Right lobe of liver (tissue), 6 donors: Measurements from ENCODE around the gene MT1E. TPM values are rescaled to one million over a fixed set of nuclear protein-coding genes. Genes with fewer than 3 reads are reported as not detected.
A peak's percentile ranks its signal among the peaks of the same experiment; 100 is the strongest.
"Not testable (repeated sequence)": the region's sequence is repeated elsewhere in the genome, so short reads cannot be mapped to it uniquely, and the experiment has no call there.

Experiments used
- ATAC-seq, 4 donors: fragments of 200-7000 bp; cut with Tn5 transposase; one replicate each; pipeline ENCODE4 v1.9.1; 2020; ENCODE audit warnings: mild to moderate bottlenecking in 4 of 4, moderate library complexity in 4 of 4
- DNase-seq, 3 donors: peaks; one replicate each; pipeline ENCODE4 v3.0.0-alpha.2; 2020
- H3K27ac ChIP-seq, 3 donors: fragments of 200-600 bp; one replicate each; pipeline ENCODE4 v1.8.0; 2022
- H3K27me3 ChIP-seq, 2 donors: fragments of 200-600 bp; one replicate each; pipeline ENCODE4 v1.8.0; 2022
- H3K36me3 ChIP-seq, 4 donors: fragments of 200-600 bp; sonication (generic) in 1 of 4; one replicate each; pipeline versions ENCODE4 v1.5.1 to v1.8.0; 2017 to 2022; ENCODE audit warnings: control low read depth in 1 of 4
- H3K4me1 ChIP-seq, 4 donors: fragments of 200-600 bp; sonication (generic) in 1 of 4; one replicate each; pipeline versions ENCODE4 v1.5.1 to v1.8.0; 2017 to 2022; ENCODE audit warnings: control low read depth in 1 of 4
- H3K4me3 ChIP-seq, 3 donors: fragments of 200-600 bp; one replicate each; pipeline ENCODE4 v1.8.0; 2022
- H3K9me3 ChIP-seq, 4 donors: fragments of 200-600 bp; sonication (generic) in 1 of 4; one replicate each; pipeline versions ENCODE4 v1.5.1 to v1.8.0; 2017 to 2022; ENCODE audit warnings: control low read depth in 1 of 4
- POLR2A ChIP-seq: fragments of 450-650 bp; IDR thresholded peaks from one replicate; pipeline ENCODE4 v1.6.1; 2017; ENCODE audit warnings: antibody characterized with exemption, mild to moderate bottlenecking
- WGBS: methylation state at CpG from one replicate; pipeline ENCODE4 v1.1.6; 2018; ENCODE audit warnings: low coverage, low lambda C conversion rate; ENCODE audit not compliant: insufficient coverage; ENCODE audit errors: missing lambda C conversion rate; 5-methylcytosine and 5-hydroxymethylcytosine counted together
- intact Hi-C, 2 donors: fragments of 100-400 bp; cut with DNase I; formaldehyde crosslinking; loops; one replicate each; pipeline versions ENCODE4 v1.11.2 to v1.14.1; 2022
- total RNA-seq, 6 experiments: library from RNA; depleted of rRNA in 2 of 6; stranded (reverse); fragments of >200 nt in 2 of 6; fragmentation: NEBNext Ultra II Directional in 3 of 6; extraction: Animal tissue kit (Norgen Biotek cat#: 25700) in 3 of 6; gene quantifications; one replicate each; pipeline versions ENCODE4 v1.1.0 to v1.2.4, GENCODE V29; 2016 to 2023
- TF ChIP-seq, protein P1 (sequence below), 4 donors: fragments of 200-600 bp in 3 of 4; fragments of 450-650 bp in 1 of 4; IDR thresholded peaks; one replicate each; pipeline versions ENCODE4 v1.5.1 to v1.8.0; 2016 to 2022; ENCODE audit warnings: antibody characterized with exemption in 4 of 4, mild to moderate bottlenecking in 2 of 4
- donor health status: DM: no; HTN: yes; CAD: no.
- donor health status: DM: no; HTN: no; CAD: no.
- donor health status: DM: no; HTN: no; CAD: no.
- donor health status: DM: no; HTN: yes; CAD: no.
- donor health status: DM: no; HTN: yes; CAD: no.

The MT1E gene
- total RNA-seq, 6 experiments from 2014 or later = 403 to 1,748 (median 691) TPM

DNA sequence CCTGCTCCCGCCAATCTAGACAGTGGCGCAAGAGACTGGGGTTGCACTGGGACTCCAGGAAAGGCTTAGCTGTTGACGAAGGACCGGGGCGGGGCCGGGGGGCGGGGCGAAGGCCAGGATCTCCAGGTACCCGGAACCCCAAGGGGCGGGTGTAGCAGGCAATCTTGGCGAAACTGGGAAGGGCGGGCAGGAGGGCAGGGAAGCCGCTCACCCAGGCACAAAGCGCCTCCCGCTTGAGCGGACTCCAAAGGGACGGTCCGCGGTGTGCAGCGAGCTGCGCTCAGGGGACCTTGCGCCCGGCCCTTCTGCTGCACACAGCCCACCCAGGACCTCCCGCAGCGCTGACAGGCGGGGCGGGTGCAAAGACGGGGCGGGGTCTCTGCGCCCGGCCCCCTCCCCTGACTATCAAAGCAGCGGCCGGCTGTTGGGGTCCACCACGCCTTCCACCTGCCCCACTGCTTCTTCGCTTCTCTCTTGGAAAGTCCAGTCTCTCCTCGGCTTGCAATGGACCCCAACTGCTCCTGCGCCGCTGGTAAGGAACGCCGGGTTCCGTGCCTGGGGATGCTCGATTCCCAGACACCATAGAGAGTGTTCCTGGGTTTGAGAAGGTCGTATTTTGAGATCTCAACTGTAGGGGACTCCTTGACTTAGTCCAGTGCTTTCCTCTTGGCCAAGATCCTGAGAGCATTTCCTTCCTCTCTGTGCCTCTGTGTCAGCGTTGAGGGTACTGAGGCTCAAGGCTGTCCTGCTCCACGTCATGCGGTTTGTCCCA is 32.2 kb downstream of the MT1E start, which contains the start of gene MT1F:
TSS of gene MT1F (plus strand) at position 405 of the 772 bp plus-strand sequence. CDS start at position 505, 100 bp downstream.
- DNase-seq (peak; percentile 92 to 99 (median 98)), ATAC-seq (peak; percentile 86 to 93 (median 90))
- Histone ChIP-seq H3K27me3 (no peaks in the 10 kb centered on the region), H3K36me3 (peaks cover 0 to 13% (median 0%) of the 10 kb centered on the region in 4 donors), H3K9me3 (no peaks in the 10 kb centered on the region), H3K27ac (peak within 1 kb of the TSS; percentile 63 to 91 (median 67)), H3K4me3 (peak within 1 kb of the TSS; percentile 58 to 78 (median 61)), H3K4me1 (peaks cover 0 to 8% (median 1%) of the 10 kb centered on the region in 4 donors)
- TF ChIP-seq, protein P1, sequence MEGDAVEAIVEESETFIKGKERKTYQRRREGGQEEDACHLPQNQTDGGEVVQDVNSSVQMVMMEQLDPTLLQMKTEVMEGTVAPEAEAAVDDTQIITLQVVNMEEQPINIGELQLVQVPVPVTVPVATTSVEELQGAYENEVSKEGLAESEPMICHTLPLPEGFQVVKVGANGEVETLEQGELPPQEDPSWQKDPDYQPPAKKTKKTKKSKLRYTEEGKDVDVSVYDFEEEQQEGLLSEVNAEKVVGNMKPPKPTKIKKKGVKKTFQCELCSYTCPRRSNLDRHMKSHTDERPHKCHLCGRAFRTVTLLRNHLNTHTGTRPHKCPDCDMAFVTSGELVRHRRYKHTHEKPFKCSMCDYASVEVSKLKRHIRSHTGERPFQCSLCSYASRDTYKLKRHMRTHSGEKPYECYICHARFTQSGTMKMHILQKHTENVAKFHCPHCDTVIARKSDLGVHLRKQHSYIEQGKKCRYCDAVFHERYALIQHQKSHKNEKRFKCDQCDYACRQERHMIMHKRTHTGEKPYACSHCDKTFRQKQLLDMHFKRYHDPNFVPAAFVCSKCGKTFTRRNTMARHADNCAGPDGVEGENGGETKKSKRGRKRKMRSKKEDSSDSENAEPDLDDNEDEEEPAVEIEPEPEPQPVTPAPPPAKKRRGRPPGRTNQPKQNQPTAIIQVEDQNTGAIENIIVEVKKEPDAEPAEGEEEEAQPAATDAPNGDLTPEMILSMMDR (IDR thresholded peaks at IDR 0.05) = no peak
- TF ChIP-seq POLR2A = peak; percentile 64
- intact Hi-C loops = no loop called here
- 2% methylated on average over 19 of the region's 46 CpGs for WGBS

DNA sequence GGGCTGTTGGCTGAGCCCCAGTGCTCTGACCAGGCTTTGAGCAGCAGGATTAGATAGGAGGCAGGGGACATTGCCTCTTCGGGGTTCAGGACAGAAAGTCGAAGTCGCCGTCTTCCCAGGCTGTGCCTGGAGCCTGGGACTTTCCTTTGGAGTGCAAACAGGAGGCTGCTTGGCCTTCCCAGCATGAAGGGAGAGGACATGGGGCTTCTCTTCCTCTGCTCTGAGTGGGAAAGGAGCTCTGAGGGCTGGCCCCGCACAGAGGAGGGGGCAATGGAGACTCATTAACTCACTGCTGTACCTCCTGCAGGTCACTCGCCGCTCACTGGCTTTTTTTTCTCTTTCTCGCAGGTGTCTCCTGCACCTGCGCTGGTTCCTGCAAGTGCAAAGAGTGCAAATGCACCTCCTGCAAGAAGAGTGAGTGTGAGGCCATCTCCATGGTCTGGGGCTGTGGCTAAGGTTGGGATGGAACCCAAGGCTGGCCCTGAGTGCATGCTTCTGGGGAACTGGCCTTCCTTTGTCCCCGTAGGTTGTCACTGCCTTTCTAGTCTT is 32.8 kb downstream of the MT1E start:
- H3K27me3 ChIP-seq = no peaks in the 10 kb centered on the region
- 56% methylated on average over 6 of the region's 10 CpGs for WGBS
- H3K36me3 ChIP-seq = peaks cover 0 to 13% (median 0%) of the 10 kb centered on the region in 4 donors
- DNase-seq (peak in 2 of 3 donors; percentile 65 to 79), ATAC-seq (peak in 1 of 4 donors; percentile 0)
- peak overlapping the region; percentile 63 to 91 (median 67) for H3K27ac ChIP-seq
- TF ChIP-seq, protein P1 (IDR thresholded peaks at IDR 0.05) = no peak
- TF ChIP-seq POLR2A = no peak
- intact Hi-C loops = no loop called here
- peaks cover 0 to 8% (median 1%) of the 10 kb centered on the region in 4 donors for H3K4me1 ChIP-seq
- no peaks in the 10 kb centered on the region for H3K9me3 ChIP-seq
- peak overlapping the region; percentile 58 to 78 (median 61) for H3K4me3 ChIP-seq

DNA sequence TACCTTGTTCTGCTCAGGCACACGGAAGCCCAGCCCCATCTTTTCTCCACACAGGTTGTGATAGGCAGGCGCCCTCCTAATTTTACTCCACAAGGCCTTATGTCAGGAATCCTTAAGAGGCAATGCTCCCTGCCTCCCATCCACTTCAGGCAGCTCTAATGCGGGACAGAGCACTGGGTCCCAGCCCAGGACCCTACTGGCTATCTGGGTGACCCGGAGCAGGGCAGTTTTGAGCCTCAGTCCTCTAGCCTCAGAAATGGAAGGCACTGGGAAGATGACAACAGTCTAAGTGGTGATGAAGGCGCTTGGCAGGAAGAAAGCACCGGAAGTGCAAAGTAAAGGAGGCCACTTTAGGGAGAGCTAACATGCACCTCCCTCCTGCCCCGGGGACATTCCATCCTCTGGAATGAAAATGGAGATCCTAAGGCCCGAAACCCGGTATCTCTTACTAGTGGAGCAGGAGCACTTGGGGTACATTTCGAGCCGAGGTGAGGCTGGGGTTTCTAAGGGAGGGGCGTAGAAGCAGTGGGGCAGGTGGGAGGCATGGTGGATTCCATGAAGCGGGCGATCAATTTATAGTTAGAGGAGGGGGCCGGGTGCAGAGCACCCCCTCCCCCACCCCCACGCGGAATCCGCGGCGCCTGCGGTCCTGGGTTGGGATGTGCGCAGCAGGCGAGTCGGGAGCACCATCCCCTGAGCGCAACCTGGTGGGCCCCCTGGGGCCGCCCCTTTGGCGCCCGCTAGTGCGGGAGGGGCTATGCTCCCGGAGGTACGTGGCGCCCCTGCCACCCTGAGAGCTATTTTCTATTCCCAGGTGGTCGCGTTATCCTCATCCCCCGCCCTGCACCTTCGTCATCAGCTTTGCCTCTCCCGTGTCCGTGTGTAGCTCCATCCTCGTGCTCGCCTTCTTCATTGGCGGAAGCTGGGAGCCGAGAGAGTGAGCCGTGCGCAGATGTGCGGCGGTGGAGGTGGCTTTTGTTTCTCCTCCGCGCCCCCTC is 37.1 kb downstream of the MT1E start:
- DNase-seq (no peak), ATAC-seq (no peak)
- WGBS = 51% methylated on average over 31 of the region's 48 CpGs
- intact Hi-C loops = no loop called here
- Histone ChIP-seq H3K9me3 (no peaks in the 10 kb centered on the region), H3K4me1 (peaks cover 0 to 8% (median 0%) of the 10 kb centered on the region in 4 donors), H3K4me3 (no peak overlapping the region), H3K27ac (no peak overlapping the region), H3K27me3 (no peaks in the 10 kb centered on the region), H3K36me3 (peaks cover 0 to 13% (median 0%) of the 10 kb centered on the region in 4 donors)
- TF ChIP-seq, protein P1 (IDR thresholded peaks at IDR 0.05) = no peak
- no peak for TF ChIP-seq POLR2A

DNA sequence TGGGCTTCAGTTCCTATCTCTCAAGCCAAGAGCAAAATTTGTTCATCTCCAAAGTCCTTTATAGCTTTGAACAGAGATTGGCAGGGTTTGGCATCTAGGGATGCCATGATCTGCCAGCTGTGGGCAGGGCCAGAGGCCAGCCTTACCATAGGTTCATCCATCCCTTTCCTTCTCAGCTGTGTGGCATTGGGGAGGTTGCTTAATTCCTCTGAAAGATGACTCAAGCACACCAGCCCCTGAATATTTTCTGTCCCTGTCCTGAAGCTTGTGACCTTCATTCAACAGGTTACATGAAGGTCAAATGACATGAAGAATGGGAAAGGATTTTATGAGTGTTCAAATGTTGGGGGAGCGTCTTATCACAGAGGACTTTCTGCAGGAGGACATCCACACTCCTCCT is 38.9 kb downstream of the MT1E start:
- H3K4me3 ChIP-seq = no peak overlapping the region
- no peaks in the 10 kb centered on the region for H3K27me3 ChIP-seq
- ATAC-seq (peak in 2 of 4 donors; percentile 1 to 5), DNase-seq (peak in 1 of 3 donors; percentile 57)
- peaks cover 0 to 3% (median 0%) of the 10 kb centered on the region in 4 donors for H3K36me3 ChIP-seq
- no CpG with 5 or more reads among the region's 1 CpG for WGBS
- intact Hi-C loops = no loop called here
- peaks cover 0 to 9% (median 0%) of the 10 kb centered on the region in 4 donors for H3K4me1 ChIP-seq
- no peaks in the 10 kb centered on the region for H3K9me3 ChIP-seq
- TF ChIP-seq, protein P1 (IDR thresholded peaks at IDR 0.05) = no peak
- no peak for TF ChIP-seq POLR2A
- no peak overlapping the region for H3K27ac ChIP-seq

DNA sequence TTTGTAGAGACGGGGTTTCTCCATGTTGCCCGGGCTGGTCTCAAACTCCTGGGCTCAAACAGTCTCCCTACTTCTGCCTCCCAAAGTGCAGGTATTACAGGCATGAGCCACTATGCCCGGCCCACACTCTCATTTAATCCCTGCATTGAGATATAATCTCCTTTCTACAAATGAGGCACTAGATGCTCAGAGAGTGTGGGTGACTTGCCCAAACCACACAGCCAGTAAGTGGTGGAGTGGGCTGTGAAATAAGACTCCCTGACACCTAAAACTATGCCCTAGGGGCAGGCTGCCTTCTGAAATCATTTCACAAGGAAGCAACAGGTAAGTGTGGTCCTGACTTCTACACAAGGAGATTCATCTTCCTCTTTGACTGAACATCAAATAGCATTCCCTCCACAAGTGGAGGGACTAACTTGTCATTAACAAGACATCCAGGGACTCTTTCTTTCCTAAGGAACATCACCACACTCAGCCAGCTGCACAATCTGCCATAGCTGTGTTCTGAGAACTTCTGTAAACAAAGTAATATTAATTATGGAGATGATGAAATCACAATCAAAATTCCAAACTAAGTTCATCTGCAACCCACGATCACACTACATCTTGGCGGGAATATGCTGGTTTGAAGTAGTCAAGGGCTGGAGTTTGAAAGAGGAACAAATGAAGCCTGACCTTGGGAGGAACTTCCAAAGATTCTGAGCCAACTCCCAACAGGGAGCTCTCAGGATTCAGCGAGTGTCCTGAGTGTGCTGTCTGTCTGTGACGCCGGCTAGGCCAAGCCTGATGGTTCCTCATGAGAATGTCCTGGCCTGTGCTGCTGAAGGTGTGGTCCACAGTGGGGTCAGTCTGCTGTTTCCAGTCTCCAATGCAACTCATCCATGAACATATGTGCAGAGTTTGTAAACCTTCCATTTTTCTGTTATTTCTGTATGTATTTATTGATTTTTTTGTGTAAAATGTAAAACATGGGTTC is 40.0 kb downstream of the MT1E start:
- H3K9me3 ChIP-seq, intact Hi-C loops, H3K27me3 ChIP-seq, H3K4me1 ChIP-seq, H3K36me3 ChIP-seq: not testable (repeated sequence)
- H3K27ac ChIP-seq = peak overlapping the region in 1 of 3 donors; percentile 88
- peak in 2 of 3 donors; percentile 73 to 76 for DNase-seq
- peak in 2 of 4 donors; percentile 4 to 9 for ATAC-seq
- H3K4me3 ChIP-seq = peak overlapping the region in 2 of 3 donors; percentile 73 to 85
- WGBS = 67% methylated on average over 5 of the region's 8 CpGs
